Neural progenitor cell (in vitro differentiated cells): ENCODE measurements around the gene ZMPSTE24. TPM values are rescaled to one million over a fixed set of nuclear protein-coding genes. Genes with fewer than 3 reads are reported as not detected.

Experiments used
- DNase-seq: peaks from one replicate; pipeline ENCODE4 v3.0.0-alpha.2; 2016; ENCODE audit warnings: low spot score
- H2AFZ ChIP-seq: fragments of 200-600 bp; sonication (generic); replicated peaks from 2 replicates; pipeline ENCODE4 v1.6.1; 2016; ENCODE audit warnings: antibody characterized with exemption
- H3F3A ChIP-seq: fragments of 200-600 bp; sonication (generic); 2 replicates; pipeline ENCODE4 v1.6.1; 2016; ENCODE audit warnings: antibody characterized with exemption, low read depth
- H3K27ac ChIP-seq: fragments of 200-600 bp; sonication (generic); 2 replicates; pipeline ENCODE4 v1.5.1; 2016; ENCODE audit warnings: mild to moderate bottlenecking
- H3K27me3 ChIP-seq: fragments of 200-600 bp; sonication (generic); 2 replicates; pipeline ENCODE4 v1.6.1; 2016; ENCODE audit warnings: mild to moderate bottlenecking, moderate library complexity
- H3K36me3 ChIP-seq: fragments of 200-600 bp; sonication (generic); 2 replicates; pipeline ENCODE4 v1.5.1; 2016
- H3K4me1 ChIP-seq: fragments of 200-600 bp; sonication (generic); 2 replicates; pipeline ENCODE4 v1.6.1; 2016; ENCODE audit warnings: mixed run types
- H3K4me2 ChIP-seq: fragments of 200-600 bp; sonication (generic); 2 replicates; pipeline ENCODE4 v1.6.1; 2016
- H3K4me3 ChIP-seq: fragments of 200-600 bp; sonication (generic); 2 replicates; pipeline ENCODE4 v1.5.1; 2016
- H3K79me2 ChIP-seq: fragments of 200-600 bp; sonication (generic); 2 replicates; pipeline ENCODE4 v1.6.1; 2016; ENCODE audit warnings: low read depth
- H3K9ac ChIP-seq: fragments of 200-600 bp; sonication (generic); 2 replicates; pipeline ENCODE4 v1.6.1; 2016
- H3K9me3 ChIP-seq: fragments of 200-600 bp; sonication (generic); 2 replicates; pipeline ENCODE4 v1.5.1; 2016; ENCODE audit warnings: low read depth
- H4K20me1 ChIP-seq: fragments of 200-600 bp; sonication (generic); 2 replicates; pipeline ENCODE4 v1.6.1; 2016; ENCODE audit warnings: low read depth
- H3K27ac Mint-ChIP-seq: 3 replicates; pipeline ENCODE4 v1.8.0; 2021; ENCODE audit warnings: mixed read lengths
- H3K27me3 Mint-ChIP-seq: 2 replicates; pipeline ENCODE4 v1.8.0; 2022; ENCODE audit warnings: low read depth, mild to moderate bottlenecking, inconsistent platforms, moderate library complexity, mixed read lengths; ENCODE audit not compliant: insufficient read depth
- H3K36me3 Mint-ChIP-seq: 3 replicates; pipeline ENCODE4 v1.8.0; 2021; ENCODE audit warnings: mixed read lengths
- H3K4me1 Mint-ChIP-seq: 3 replicates; pipeline ENCODE4 v1.8.0; 2021; ENCODE audit warnings: mixed read lengths
- H3K4me3 Mint-ChIP-seq: 3 replicates; pipeline ENCODE4 v1.8.0; 2021; ENCODE audit warnings: mild to moderate bottlenecking, moderate library complexity, mixed read lengths
- H3K9me3 Mint-ChIP-seq: 3 replicates; pipeline ENCODE4 v1.8.0; 2020; ENCODE audit warnings: mixed read lengths
- CTCF ChIP-seq: fragments of 200-600 bp; sonication (generic); IDR thresholded peaks from 2 replicates; pipeline ENCODE4 v1.5.1; 2017; ENCODE audit warnings: antibody characterized with exemption, mild to moderate bottlenecking
- EZH2 ChIP-seq: fragments of 200-600 bp; sonication (generic); IDR thresholded peaks from 2 replicates; pipeline ENCODE4 v1.6.1; 2017; ENCODE audit warnings: antibody characterized with exemption, mild to moderate bottlenecking, moderate library complexity
- EZH2phosphoT487 ChIP-seq: fragments of 200-600 bp; sonication (generic); IDR thresholded peaks from 2 replicates; pipeline ENCODE4 v1.6.1; 2017; ENCODE audit warnings: antibody characterized with exemption
- total RNA-seq: library from RNA; depleted of rRNA; stranded (reverse); fragments of >200 nt; gene quantifications from 2 replicates; pipeline ENCODE4 v1.2.3, GENCODE V29; 2015; ENCODE audit warnings: low replicate concordance

Gene ZMPSTE24
- total RNA-seq, 1 donor from 2014 or later: 38.0 TPM

DNA sequence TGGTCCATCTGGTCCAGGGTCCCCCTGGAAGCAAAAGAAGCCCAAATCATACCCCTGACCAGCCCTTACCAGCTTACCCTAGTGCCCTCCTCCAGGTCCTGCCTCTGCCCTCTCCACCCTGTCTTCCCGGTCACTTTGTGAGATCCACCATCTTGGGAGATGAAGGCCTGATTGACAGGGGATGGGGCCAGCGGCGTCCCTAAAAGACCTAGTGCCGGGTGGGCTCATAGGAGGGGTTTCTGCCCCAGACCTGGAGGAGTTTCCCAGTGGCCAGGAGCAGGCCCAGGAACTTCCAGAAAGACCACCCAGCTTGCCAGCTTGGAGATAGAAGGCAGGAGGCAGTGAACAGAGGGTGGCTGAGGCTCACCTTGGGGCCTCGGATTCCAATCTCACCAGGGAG lies 53.7 kb downstream of the ZMPSTE24 start:
- no peak overlapping the region for H3K27ac ChIP-seq
- H3K27me3 Mint-ChIP-seq: peaks cover 8% of the 10 kb centered on the region

GRCh38 chr1:40312238-40313205 lies 54.5 kb downstream of the ZMPSTE24 start:
- DNase-seq: peak; percentile 10
- H3K27me3 Mint-ChIP-seq: peaks cover 10% of the 10 kb centered on the region
- H2AFZ ChIP-seq: no peak overlapping the region
- no peaks in the 10 kb centered on the region for H3K9me3 Mint-ChIP-seq
- H4K20me1 ChIP-seq: no peaks in the 10 kb centered on the region
- H3K9me3 ChIP-seq: no peaks in the 10 kb centered on the region
- peaks cover 31% of the 10 kb centered on the region for H3K4me1 Mint-ChIP-seq
- H3K4me3 ChIP-seq: no peak overlapping the region
- H3K9ac ChIP-seq: no peak overlapping the region
- peak overlapping the region; percentile 59 for H3K27ac Mint-ChIP-seq
- peaks cover 26% of the 10 kb centered on the region for H3K27me3 ChIP-seq
- H3K36me3 ChIP-seq: no peaks in the 10 kb centered on the region
- peak overlapping the region; percentile 46 for H3K4me3 Mint-ChIP-seq
- no peaks in the 10 kb centered on the region for H3K36me3 Mint-ChIP-seq
- no peak overlapping the region for H3K27ac ChIP-seq
- no peaks in the 10 kb centered on the region for H3K79me2 ChIP-seq
- TF ChIP-seq CTCF (no peak), EZH2phosphoT487 (no peak), EZH2 (no peak)
- H3K4me1 ChIP-seq: peaks cover 36% of the 10 kb centered on the region
- H3F3A ChIP-seq: peaks cover 44% of the 10 kb centered on the region
- H3K4me2 ChIP-seq: no peak overlapping the region

More for the DNA sequence above, 53.7 kb downstream of the ZMPSTE24 start:
- Mint-ChIP-seq H3K27ac (no peak overlapping the region), H3K4me1 (peaks cover 29% of the 10 kb centered on the region), H3K4me3 (no peak overlapping the region), H3K9me3 (no peaks in the 10 kb centered on the region), H3K36me3 (no peaks in the 10 kb centered on the region)
- Histone ChIP-seq H3K79me2 (no peaks in the 10 kb centered on the region), H3F3A (peaks cover 39% of the 10 kb centered on the region), H3K27me3 (peaks cover 17% of the 10 kb centered on the region), H3K4me3 (no peak overlapping the region), H3K9me3 (no peaks in the 10 kb centered on the region), H3K4me1 (peaks cover 36% of the 10 kb centered on the region), H2AFZ (no peak overlapping the region), H4K20me1 (no peaks in the 10 kb centered on the region), H3K9ac (no peak overlapping the region), H3K36me3 (no peaks in the 10 kb centered on the region), H3K4me2 (no peak overlapping the region)
- TF ChIP-seq CTCF (no peak), EZH2phosphoT487 (no peak), EZH2 (no peak)
- DNase-seq: no peak

GRCh38 chr1:40313329-40313957 lies 55.4 kb downstream of the ZMPSTE24 start:
- Histone ChIP-seq H3F3A (peaks cover 48% of the 10 kb centered on the region), H3K9me3 (no peaks in the 10 kb centered on the region), H4K20me1 (no peaks in the 10 kb centered on the region), H3K36me3 (no peaks in the 10 kb centered on the region), H3K79me2 (no peaks in the 10 kb centered on the region), H3K4me3 (no peak overlapping the region), H3K4me1 (peaks cover 31% of the 10 kb centered on the region), H3K27me3 (peaks cover 35% of the 10 kb centered on the region), H3K4me2 (no peak overlapping the region), H2AFZ (no peak overlapping the region), H3K9ac (no peak overlapping the region), H3K27ac (no peak overlapping the region)
- peak overlapping the region; percentile 67 for H3K27ac Mint-ChIP-seq
- H3K4me1 Mint-ChIP-seq: peaks cover 37% of the 10 kb centered on the region
- no peak for DNase-seq
- H3K27me3 Mint-ChIP-seq: peaks cover 18% of the 10 kb centered on the region
- TF ChIP-seq CTCF (no peak), EZH2 (no peak), EZH2phosphoT487 (no peak)
- H3K36me3 Mint-ChIP-seq: no peaks in the 10 kb centered on the region
- H3K9me3 Mint-ChIP-seq: no peaks in the 10 kb centered on the region
- no peak overlapping the region for H3K4me3 Mint-ChIP-seq
